Measurements from ENCODE around the gene TLR6.

GRCh38 chr4:38891051-38891983 is 34.7 kb upstream of the TLR6 start:
- no peak for TF ChIP-seq CTCF (IDR thresholded peaks at IDR 0.05)
- no peak for TF ChIP-seq EZH2 (IDR thresholded peaks at IDR 0.05; ENCODE audit: borderline replicate concordance, insufficient read depth, low read depth, low read length, poor library complexity, severe bottlenecking)
